Tibial nerve (tissue), 4 donors: Measurements from ENCODE around the gene XKR7.

Source experiments
- CTCF ChIP-seq, 5 experiments: fragments of 200-600 bp in 3 of 5; fragments of 450-650 bp in 2 of 5; sonication (generic) in 3 of 5; IDR thresholded peaks; one replicate each; pipeline ENCODE4 v1.5.1; 2016 to 2019; ENCODE audit warnings: antibody characterized with exemption in 5 of 5, mild to moderate bottlenecking in 3 of 5, moderate library complexity in 2 of 5
- EP300 ChIP-seq, 2 donors: sonication (generic); formaldehyde crosslinking; IDR thresholded peaks; one replicate each; pipeline ENCODE4 v1.6.1; 2017; ENCODE audit warnings: antibody characterized with exemption in 2 of 2, mild to moderate bottlenecking in 1 of 2
- POLR2A ChIP-seq, 2 donors: fragments of 450-650 bp; IDR thresholded peaks; one replicate each; pipeline ENCODE4 v1.6.1; 2017; ENCODE audit warnings: antibody characterized with exemption in 2 of 2, mild to moderate bottlenecking in 2 of 2, moderate library complexity in 2 of 2

- TF ChIP-seq CTCF (IDR thresholded peaks at IDR 0.05) (no peak), POLR2A (IDR thresholded peaks at IDR 0.05) (no peak), EP300 (IDR thresholded peaks at IDR 0.05) (no peak)
Measured at GRCh38 chr20:31987744-31988143, 19.8 kb downstream of the XKR7 start.
